ENCODE measurements around the gene PDE11A. TPM values are rescaled to one million over a fixed set of nuclear protein-coding genes. Genes with fewer than 3 reads are reported as not detected.

PDE11A gene
- total RNA-seq, 2 experiments from 2014 or later: not detected

DNA sequence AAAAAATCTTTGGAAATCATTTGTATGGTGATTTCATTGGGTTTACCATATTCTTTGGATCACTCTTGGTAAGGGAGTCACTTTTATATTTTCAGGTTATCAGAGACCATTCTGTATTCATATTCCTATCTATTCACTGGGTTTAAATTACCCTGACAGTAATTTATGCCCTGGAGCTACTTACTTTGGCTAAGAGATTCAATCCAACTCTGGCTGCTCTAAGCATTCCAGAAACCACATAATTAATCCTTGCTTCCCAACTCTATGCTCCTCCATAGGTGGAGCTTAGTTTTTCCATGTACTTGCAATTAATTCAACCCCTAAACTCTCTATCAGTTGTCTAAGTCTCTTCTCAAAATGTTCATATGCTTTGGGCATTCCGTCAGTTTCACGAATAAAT, 343.7 kb downstream of the PDE11A start:
- H3K36me3 ChIP-seq (ENCODE audit: insufficient read depth, low read length): no peaks in the 10 kb centered on the region
- H3K27me3 ChIP-seq (ENCODE audit: control insufficient read depth in 1 of 2, insufficient read depth in 2 of 2, low read length in 2 of 2): peaks cover 6 to 7% of the 10 kb centered on the region in 2 experiments
- ChIA-PET CTCF (no interaction called here), POLR2A (no interaction called here)
- intact Hi-C loops (cut with DNase I, micrococcal nuclease): loop anchor here (10.0 kb wide), 3 partner anchors 234 to 394 kb away; no protein-coding TSS in a partner anchor
- H3K4me1 ChIP-seq (ENCODE audit: insufficient read depth, low read length): no peaks in the 10 kb centered on the region
- no peak for DNase-seq
- no peak overlapping the region for H3K27ac ChIP-seq (ENCODE audit: low read depth in 1 of 2, low read length in 2 of 2)
- TF ChIP-seq, protein P1, sequence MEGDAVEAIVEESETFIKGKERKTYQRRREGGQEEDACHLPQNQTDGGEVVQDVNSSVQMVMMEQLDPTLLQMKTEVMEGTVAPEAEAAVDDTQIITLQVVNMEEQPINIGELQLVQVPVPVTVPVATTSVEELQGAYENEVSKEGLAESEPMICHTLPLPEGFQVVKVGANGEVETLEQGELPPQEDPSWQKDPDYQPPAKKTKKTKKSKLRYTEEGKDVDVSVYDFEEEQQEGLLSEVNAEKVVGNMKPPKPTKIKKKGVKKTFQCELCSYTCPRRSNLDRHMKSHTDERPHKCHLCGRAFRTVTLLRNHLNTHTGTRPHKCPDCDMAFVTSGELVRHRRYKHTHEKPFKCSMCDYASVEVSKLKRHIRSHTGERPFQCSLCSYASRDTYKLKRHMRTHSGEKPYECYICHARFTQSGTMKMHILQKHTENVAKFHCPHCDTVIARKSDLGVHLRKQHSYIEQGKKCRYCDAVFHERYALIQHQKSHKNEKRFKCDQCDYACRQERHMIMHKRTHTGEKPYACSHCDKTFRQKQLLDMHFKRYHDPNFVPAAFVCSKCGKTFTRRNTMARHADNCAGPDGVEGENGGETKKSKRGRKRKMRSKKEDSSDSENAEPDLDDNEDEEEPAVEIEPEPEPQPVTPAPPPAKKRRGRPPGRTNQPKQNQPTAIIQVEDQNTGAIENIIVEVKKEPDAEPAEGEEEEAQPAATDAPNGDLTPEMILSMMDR (IDR thresholded peaks at IDR 0.05): no peak
- H3K4me3 ChIP-seq (ENCODE audit: low read length): no peak overlapping the region
- Mint-ChIP-seq H3K27me3 (peaks cover 60% of the 10 kb centered on the region), H3K4me1 (ENCODE audit: low read depth) (no peaks in the 10 kb centered on the region), H3K36me3 (ENCODE audit: low read depth) (no peaks in the 10 kb centered on the region), H3K4me3 (no peak overlapping the region), H3K9me3 (no peaks in the 10 kb centered on the region), H3K27ac (no peak overlapping the region)
- ATAC-seq (ENCODE audit: poor library complexity): no peak
- no peaks in the 10 kb centered on the region for H3K9me3 ChIP-seq (ENCODE audit: control insufficient read depth in 1 of 2, insufficient read depth in 1 of 2, low read length in 2 of 2)

DNA sequence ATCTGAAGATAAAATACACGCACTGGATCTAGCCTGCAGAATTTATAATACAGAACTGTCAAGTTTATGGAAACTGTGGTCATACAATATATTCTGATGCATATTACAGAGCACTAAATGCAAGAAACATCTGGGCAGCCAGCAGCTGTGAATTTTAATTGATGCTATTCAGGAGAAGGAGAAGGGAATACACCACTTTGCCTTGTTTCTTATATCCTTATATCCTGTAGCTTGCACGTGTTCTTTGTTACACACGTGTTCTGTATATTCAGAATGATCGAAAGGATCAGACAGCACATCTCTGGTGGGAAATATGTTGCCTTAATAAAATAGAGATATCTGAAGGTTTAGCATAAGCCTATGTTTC, 344.2 kb downstream of the PDE11A start:
- TF ChIP-seq, protein P1 (IDR thresholded peaks at IDR 0.05): no peak
- no peak overlapping the region for H3K4me3 ChIP-seq (ENCODE audit: low read length)
- H3K4me3 Mint-ChIP-seq: no peak overlapping the region
- ChIA-PET CTCF (interaction anchor here (0.7 kb wide), 1 partner anchor 22 kb away, joined by 3 read pairs; no protein-coding TSS in a partner anchor), POLR2A (no interaction called here)
- H3K27ac ChIP-seq (ENCODE audit: low read depth in 1 of 2, low read length in 2 of 2): no peak overlapping the region
- peaks cover 55% of the 10 kb centered on the region for H3K27me3 Mint-ChIP-seq
- H3K27me3 ChIP-seq (ENCODE audit: control insufficient read depth in 1 of 2, insufficient read depth in 2 of 2, low read length in 2 of 2): peaks cover 6 to 7% of the 10 kb centered on the region in 2 experiments
- no peaks in the 10 kb centered on the region for H3K36me3 Mint-ChIP-seq (ENCODE audit: low read depth)
- H3K27ac Mint-ChIP-seq: no peak overlapping the region
- no peaks in the 10 kb centered on the region for H3K4me1 ChIP-seq (ENCODE audit: insufficient read depth, low read length)
- no peaks in the 10 kb centered on the region for H3K36me3 ChIP-seq (ENCODE audit: insufficient read depth, low read length)
- DNase-seq (no peak), ATAC-seq (ENCODE audit: poor library complexity) (no peak)
- intact Hi-C loops (cut with DNase I, micrococcal nuclease): loop anchor here (10.0 kb wide), 3 partner anchors 234 to 394 kb away; no protein-coding TSS in a partner anchor
- H3K9me3 Mint-ChIP-seq: no peaks in the 10 kb centered on the region
- H3K4me1 Mint-ChIP-seq (ENCODE audit: low read depth): no peaks in the 10 kb centered on the region
- H3K9me3 ChIP-seq (ENCODE audit: control insufficient read depth in 1 of 2, insufficient read depth in 1 of 2, low read length in 2 of 2): no peaks in the 10 kb centered on the region

DNA sequence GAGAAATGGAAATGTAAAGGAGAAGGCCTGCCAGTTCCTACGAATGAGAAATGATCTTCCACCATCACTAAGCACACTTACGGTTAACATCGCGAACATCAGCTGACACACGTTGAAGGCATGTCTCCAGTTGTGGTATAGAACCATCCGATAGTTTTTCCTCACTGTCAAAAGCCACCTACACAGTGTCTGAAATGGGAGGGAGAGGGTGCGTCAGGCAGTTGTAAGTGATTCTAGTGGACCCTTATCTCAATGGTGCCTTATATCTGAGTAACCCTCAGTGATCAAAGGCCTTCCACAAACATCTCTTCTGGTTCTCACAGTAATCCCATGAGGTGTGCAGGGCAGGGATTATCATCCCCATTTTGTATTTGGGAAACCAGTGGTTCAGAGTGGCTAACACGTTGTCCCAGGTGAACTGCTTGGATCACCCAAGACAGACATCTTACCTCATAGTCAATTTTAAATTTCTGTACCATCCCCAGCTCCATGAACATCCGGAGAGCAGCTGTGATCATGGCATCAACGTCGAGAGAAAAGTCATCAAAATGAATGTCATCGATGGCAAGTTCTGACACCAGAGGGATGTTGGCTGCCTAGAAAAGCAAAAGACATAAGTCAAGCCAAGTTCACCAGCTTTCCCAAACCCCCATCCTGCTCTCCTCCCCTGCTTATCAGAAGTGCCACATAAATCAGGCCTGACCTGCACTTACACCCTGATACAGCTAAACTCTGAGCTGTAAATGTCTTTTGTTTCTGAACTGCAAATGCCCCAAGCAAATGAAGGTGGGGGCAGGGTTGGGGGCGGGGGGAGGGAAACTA, 344.8 kb downstream of the PDE11A start:
- peaks cover 49% of the 10 kb centered on the region for H3K27me3 Mint-ChIP-seq
- no peak overlapping the region for H3K27ac ChIP-seq (ENCODE audit: low read depth in 1 of 2, low read length in 2 of 2)
- no peaks in the 10 kb centered on the region for H3K9me3 Mint-ChIP-seq

More for the DNA sequence above, 344.8 kb downstream of the PDE11A start:
- TF ChIP-seq, protein P1 (IDR thresholded peaks at IDR 0.05): no peak
- ATAC-seq (ENCODE audit: poor library complexity) (no peak), DNase-seq (no peak)
- Histone ChIP-seq H3K27me3 (ENCODE audit: control insufficient read depth in 1 of 2, insufficient read depth in 2 of 2, low read length in 2 of 2) (peaks cover 6 to 7% of the 10 kb centered on the region in 2 experiments), H3K36me3 (ENCODE audit: insufficient read depth, low read length) (no peaks in the 10 kb centered on the region), H3K4me3 (ENCODE audit: low read length) (no peak overlapping the region), H3K9me3 (ENCODE audit: control insufficient read depth in 1 of 2, insufficient read depth in 1 of 2, low read length in 2 of 2) (no peaks in the 10 kb centered on the region), H3K4me1 (ENCODE audit: insufficient read depth, low read length) (no peaks in the 10 kb centered on the region)
- CTCF ChIA-PET: interaction anchor here (0.7 kb wide), 1 partner anchor 23 kb away, joined by 3 read pairs; no protein-coding TSS in a partner anchor
- Mint-ChIP-seq H3K4me1 (ENCODE audit: low read depth) (no peaks in the 10 kb centered on the region), H3K27ac (no peak overlapping the region), H3K4me3 (no peak overlapping the region), H3K36me3 (ENCODE audit: low read depth) (no peaks in the 10 kb centered on the region)
- POLR2A ChIA-PET: no interaction called here
- intact Hi-C loops (cut with DNase I, micrococcal nuclease): loop anchor here (10.0 kb wide), 3 partner anchors 233 to 393 kb away; no protein-coding TSS in a partner anchor
